Limb (tissue), 2 donors: ENCODE measurements around the gene NUMA1.

ENCODE experiments used
- DNase-seq, 2 donors: peaks; one replicate each; pipeline ENCODE4 v3.0.0-alpha.2; 2016; ENCODE audit errors: extremely low spot score in 2 of 2

Gene NUMA1

GRCh38 chr11:72102946-72103753, 22.8 kb upstream of the NUMA1 start, which contains the start of gene LAMTOR1:
Gene LAMTOR1 (minus strand): TSS chr11:72103297. CDS start chr11:72103224, 73 bp downstream.
- DNase-seq, result peak; percentile 98 to 99

- DNase-seq, result no peak
Measured at GRCh38 chr11:72102631-72102945, 22.2 kb upstream of the NUMA1 start.

GRCh38 chr11:72102162-72102561, 21.8 kb upstream of the NUMA1 start:
- DNase-seq, result no peak

GRCh38 chr11:72100462-72100861, 20.1 kb upstream of the NUMA1 start:
- DNase-seq, result no peak

GRCh38 chr11:72100009-72100408, 19.7 kb upstream of the NUMA1 start:
- DNase-seq, result no peak

GRCh38 chr11:72098741-72099140, 18.4 kb upstream of the NUMA1 start:
- no peak for DNase-seq

- peak; percentile 26 to 75 for DNase-seq
Measured at GRCh38 chr11:72091292-72091691, 10.9 kb upstream of the NUMA1 start.

GRCh38 chr11:72088076-72088808, 7.9 kb upstream of the NUMA1 start:
- DNase-seq, result no peak

GRCh38 chr11:72085621-72086351, 5.4 kb upstream of the NUMA1 start:
- DNase-seq, result no peak

GRCh38 chr11:72084965-72085364, 4.6 kb upstream of the NUMA1 start:
- no peak for DNase-seq

GRCh38 chr11:72084076-72084475, 3.7 kb upstream of the NUMA1 start:
- DNase-seq, result no peak

- DNase-seq, result no peak
Measured at GRCh38 chr11:72083414-72083813, 3.1 kb upstream of the NUMA1 start.

GRCh38 chr11:72081821-72082453, 1.6 kb upstream of the NUMA1 start:
- DNase-seq, result no peak

GRCh38 chr11:72081184-72081644, 872 bp upstream of the NUMA1 start:
- no peak for DNase-seq

GRCh38 chr11:72079819-72080325, 470 bp downstream of the NUMA1 start:
- peak in 1 of 2 donors; percentile 32 for DNase-seq

- no peak for DNase-seq
Measured at GRCh38 chr11:72078477-72078876, 1.9 kb downstream of the NUMA1 start.

- no peak for DNase-seq
Measured at GRCh38 chr11:72075756-72076155, 4.6 kb downstream of the NUMA1 start.

GRCh38 chr11:72075109-72075508, 5.2 kb downstream of the NUMA1 start:
- DNase-seq, result no peak

GRCh38 chr11:72072348-72072747, 8.0 kb downstream of the NUMA1 start:
- no peak for DNase-seq

- DNase-seq, result no peak
Measured at GRCh38 chr11:72070491-72070890, 9.9 kb downstream of the NUMA1 start.

GRCh38 chr11:72069787-72070251, 10.5 kb downstream of the NUMA1 start:
- no peak for DNase-seq
